ENCODE results near the gene ST6GALNAC3. TPM values are rescaled to one million over a fixed set of nuclear protein-coding genes. Genes with fewer than 3 reads are reported as not detected.

Gene ST6GALNAC3
- total and polyA plus RNA-seq, 2 donors: 1.2 to 1.8 TPM

DNA sequence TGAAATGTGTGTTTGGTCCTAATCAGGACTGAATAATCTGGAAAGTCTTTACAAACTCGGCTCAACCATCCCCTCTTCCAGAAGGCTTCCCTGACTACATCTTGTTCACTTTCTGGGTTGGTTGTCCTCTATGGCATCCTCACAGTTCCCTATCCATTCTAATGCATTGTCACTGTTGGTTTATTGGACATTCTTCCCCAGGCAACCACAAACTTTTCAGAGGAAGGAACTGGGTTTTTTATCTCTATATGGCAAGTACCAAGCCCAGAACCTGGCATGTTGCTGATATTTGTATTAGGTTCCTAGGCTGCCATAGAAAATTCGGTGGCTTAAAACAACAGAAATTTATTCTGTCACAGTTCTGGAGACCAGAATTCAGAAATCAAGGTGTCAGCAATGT, 429.2 kb downstream of the ST6GALNAC3 start:
- DNase-seq (ENCODE audit: low read depth in 6 of 9, low spot score in 9 of 9): no peak
- no peak overlapping the region for H3K4me3 ChIP-seq (ENCODE audit: low read length in 2 of 2)
- no peaks in the 10 kb centered on the region for H3K9me3 ChIP-seq (ENCODE audit: control insufficient read depth in 2 of 2, insufficient read depth in 1 of 2, low read length in 1 of 2)
- no peaks in the 10 kb centered on the region for H3K27me3 ChIP-seq (ENCODE audit: control insufficient read depth in 2 of 2, insufficient read depth in 1 of 2, low read length in 1 of 2)
- 16% methylated on average over 2 of the region's 2 CpGs for WGBS
- H3K4me1 ChIP-seq (ENCODE audit: control insufficient read depth in 2 of 2, insufficient read depth in 2 of 2, low read length in 2 of 2): peaks cover 0 to 4% of the 10 kb centered on the region in 2 donors
- no peak overlapping the region for H3K27ac ChIP-seq (ENCODE audit: low read depth in 1 of 2, low read length in 1 of 2)
- H3K36me3 ChIP-seq (ENCODE audit: control insufficient read depth in 2 of 2, insufficient read depth in 2 of 2, low read length in 1 of 2): no peaks in the 10 kb centered on the region

- no peak for DNase-seq (ENCODE audit: low read depth in 6 of 9, low spot score in 9 of 9)
- Histone ChIP-seq H3K27ac (ENCODE audit: low read depth in 1 of 2, low read length in 1 of 2) (no peak overlapping the region), H3K4me3 (ENCODE audit: low read length in 2 of 2) (no peak overlapping the region), H3K36me3 (ENCODE audit: control insufficient read depth in 2 of 2, insufficient read depth in 2 of 2, low read length in 1 of 2) (no peaks in the 10 kb centered on the region), H3K4me1 (ENCODE audit: control insufficient read depth in 2 of 2, insufficient read depth in 2 of 2, low read length in 2 of 2) (no peaks in the 10 kb centered on the region), H3K27me3 (ENCODE audit: control insufficient read depth in 2 of 2, insufficient read depth in 1 of 2, low read length in 1 of 2) (no peaks in the 10 kb centered on the region), H3K9me3 (ENCODE audit: control insufficient read depth in 2 of 2, insufficient read depth in 1 of 2, low read length in 1 of 2) (no peaks in the 10 kb centered on the region)
- 98% methylated on average over 3 of the region's 3 CpGs for WGBS
Observed at GRCh38 chr1:76507376-76507775, 432.8 kb downstream of the ST6GALNAC3 start.

GRCh38 chr1:76508871-76509270, 434.3 kb downstream of the ST6GALNAC3 start:
- no peaks in the 10 kb centered on the region for H3K27me3 ChIP-seq (ENCODE audit: control insufficient read depth in 2 of 2, insufficient read depth in 1 of 2, low read length in 1 of 2)
- WGBS: 99% methylated on average over 3 of the region's 3 CpGs
- H3K4me1 ChIP-seq (ENCODE audit: control insufficient read depth in 2 of 2, insufficient read depth in 2 of 2, low read length in 2 of 2): no peaks in the 10 kb centered on the region
- H3K27ac ChIP-seq (ENCODE audit: low read depth in 1 of 2, low read length in 1 of 2): no peak overlapping the region
- no peaks in the 10 kb centered on the region for H3K9me3 ChIP-seq (ENCODE audit: control insufficient read depth in 2 of 2, insufficient read depth in 1 of 2, low read length in 1 of 2)
- H3K36me3 ChIP-seq (ENCODE audit: control insufficient read depth in 2 of 2, insufficient read depth in 2 of 2, low read length in 1 of 2): no peaks in the 10 kb centered on the region
- no peak for DNase-seq (ENCODE audit: low read depth in 6 of 9, low spot score in 9 of 9)
- no peak overlapping the region for H3K4me3 ChIP-seq (ENCODE audit: low read length in 2 of 2)

GRCh38 chr1:76510672-76511557, 436.4 kb downstream of the ST6GALNAC3 start:
- no peaks in the 10 kb centered on the region for H3K27me3 ChIP-seq (ENCODE audit: control insufficient read depth in 2 of 2, insufficient read depth in 1 of 2, low read length in 1 of 2)
- no peaks in the 10 kb centered on the region for H3K4me1 ChIP-seq (ENCODE audit: control insufficient read depth in 2 of 2, insufficient read depth in 2 of 2, low read length in 2 of 2)
- no peaks in the 10 kb centered on the region for H3K36me3 ChIP-seq (ENCODE audit: control insufficient read depth in 2 of 2, insufficient read depth in 2 of 2, low read length in 1 of 2)
- no peak overlapping the region for H3K4me3 ChIP-seq (ENCODE audit: low read length in 2 of 2)
- no peak overlapping the region for H3K27ac ChIP-seq (ENCODE audit: low read depth in 1 of 2, low read length in 1 of 2)
- no peak for DNase-seq (ENCODE audit: low read depth in 6 of 9, low spot score in 9 of 9)
- no peaks in the 10 kb centered on the region for H3K9me3 ChIP-seq (ENCODE audit: control insufficient read depth in 2 of 2, insufficient read depth in 1 of 2, low read length in 1 of 2)
- 64% methylated on average over 7 of the region's 7 CpGs for WGBS

GRCh38 chr1:76511558-76512179, 437.1 kb downstream of the ST6GALNAC3 start:
- no peaks in the 10 kb centered on the region for H3K36me3 ChIP-seq (ENCODE audit: control insufficient read depth in 2 of 2, insufficient read depth in 2 of 2, low read length in 1 of 2)
- DNase-seq (ENCODE audit: low read depth in 6 of 9, low spot score in 9 of 9): no peak
- no peak overlapping the region for H3K4me3 ChIP-seq (ENCODE audit: low read length in 2 of 2)
- no peaks in the 10 kb centered on the region for H3K4me1 ChIP-seq (ENCODE audit: control insufficient read depth in 2 of 2, insufficient read depth in 2 of 2, low read length in 2 of 2)
- WGBS: 88% methylated on average over 5 of the region's 5 CpGs
- H3K27ac ChIP-seq (ENCODE audit: low read depth in 1 of 2, low read length in 1 of 2): no peak overlapping the region
- no peaks in the 10 kb centered on the region for H3K9me3 ChIP-seq (ENCODE audit: control insufficient read depth in 2 of 2, insufficient read depth in 1 of 2, low read length in 1 of 2)
- H3K27me3 ChIP-seq (ENCODE audit: control insufficient read depth in 2 of 2, insufficient read depth in 1 of 2, low read length in 1 of 2): no peaks in the 10 kb centered on the region

- 84% methylated on average over 3 of the region's 3 CpGs for WGBS
- Histone ChIP-seq H3K4me1 (ENCODE audit: control insufficient read depth in 2 of 2, insufficient read depth in 2 of 2, low read length in 2 of 2) (no peaks in the 10 kb centered on the region), H3K4me3 (ENCODE audit: low read length in 2 of 2) (no peak overlapping the region), H3K9me3 (ENCODE audit: control insufficient read depth in 2 of 2, insufficient read depth in 1 of 2, low read length in 1 of 2) (no peaks in the 10 kb centered on the region), H3K27me3 (ENCODE audit: control insufficient read depth in 2 of 2, insufficient read depth in 1 of 2, low read length in 1 of 2) (no peaks in the 10 kb centered on the region), H3K27ac (ENCODE audit: low read depth in 1 of 2, low read length in 1 of 2) (no peak overlapping the region), H3K36me3 (ENCODE audit: control insufficient read depth in 2 of 2, insufficient read depth in 2 of 2, low read length in 1 of 2) (no peaks in the 10 kb centered on the region)
- no peak for DNase-seq (ENCODE audit: low read depth in 6 of 9, low spot score in 9 of 9)
Observed at GRCh38 chr1:76530953-76531352, 456.4 kb downstream of the ST6GALNAC3 start.

- Histone ChIP-seq H3K27ac (ENCODE audit: low read depth in 1 of 2, low read length in 1 of 2) (no peak overlapping the region), H3K4me3 (ENCODE audit: low read length in 2 of 2) (no peak overlapping the region), H3K36me3 (ENCODE audit: control insufficient read depth in 2 of 2, insufficient read depth in 2 of 2, low read length in 1 of 2) (no peaks in the 10 kb centered on the region), H3K27me3 (ENCODE audit: control insufficient read depth in 2 of 2, insufficient read depth in 1 of 2, low read length in 1 of 2) (no peaks in the 10 kb centered on the region), H3K9me3 (ENCODE audit: control insufficient read depth in 2 of 2, insufficient read depth in 1 of 2, low read length in 1 of 2) (no peaks in the 10 kb centered on the region), H3K4me1 (ENCODE audit: control insufficient read depth in 2 of 2, insufficient read depth in 2 of 2, low read length in 2 of 2) (no peaks in the 10 kb centered on the region)
- no peak for DNase-seq (ENCODE audit: low read depth in 6 of 9, low spot score in 9 of 9)
- WGBS: 89% methylated on average over 2 of the region's 2 CpGs
Observed at GRCh38 chr1:76541618-76542017, 467.1 kb downstream of the ST6GALNAC3 start.

- H3K4me3 ChIP-seq (ENCODE audit: low read length in 2 of 2): no peak overlapping the region
- H3K9me3 ChIP-seq (ENCODE audit: control insufficient read depth in 2 of 2, insufficient read depth in 1 of 2, low read length in 1 of 2): no peaks in the 10 kb centered on the region
- H3K27me3 ChIP-seq (ENCODE audit: control insufficient read depth in 2 of 2, insufficient read depth in 1 of 2, low read length in 1 of 2): no peaks in the 10 kb centered on the region
- H3K4me1 ChIP-seq (ENCODE audit: control insufficient read depth in 2 of 2, insufficient read depth in 2 of 2, low read length in 2 of 2): no peaks in the 10 kb centered on the region
- H3K36me3 ChIP-seq (ENCODE audit: control insufficient read depth in 2 of 2, insufficient read depth in 2 of 2, low read length in 1 of 2): no peaks in the 10 kb centered on the region
- no peak overlapping the region for H3K27ac ChIP-seq (ENCODE audit: low read depth in 1 of 2, low read length in 1 of 2)
- no peak for DNase-seq (ENCODE audit: low read depth in 6 of 9, low spot score in 9 of 9)
Observed at GRCh38 chr1:76542359-76542758, 467.8 kb downstream of the ST6GALNAC3 start.

DNA sequence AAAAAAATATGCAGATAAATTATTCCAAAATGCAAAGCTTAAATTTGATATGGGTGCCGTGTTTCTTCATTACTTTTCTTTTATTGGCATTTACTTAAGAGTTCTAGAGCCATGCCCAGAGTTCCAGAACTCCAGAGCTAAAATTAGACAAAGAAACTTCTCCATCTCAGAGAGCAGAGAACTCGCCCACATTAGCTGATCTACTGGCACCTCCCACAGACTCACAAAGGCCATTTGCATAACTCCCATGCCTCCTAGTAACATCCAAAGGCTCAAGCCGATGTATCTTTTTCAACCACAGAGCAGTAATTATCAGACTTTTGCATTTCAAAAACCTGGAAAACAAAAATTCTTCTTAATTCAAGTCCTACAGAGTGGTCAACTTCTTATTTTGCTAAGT, 468.9 kb downstream of the ST6GALNAC3 start:
- Histone ChIP-seq H3K27ac (ENCODE audit: low read depth in 1 of 2, low read length in 1 of 2) (no peak overlapping the region), H3K4me3 (ENCODE audit: low read length in 2 of 2) (no peak overlapping the region), H3K4me1 (ENCODE audit: control insufficient read depth in 2 of 2, insufficient read depth in 2 of 2, low read length in 2 of 2) (no peaks in the 10 kb centered on the region), H3K36me3 (ENCODE audit: control insufficient read depth in 2 of 2, insufficient read depth in 2 of 2, low read length in 1 of 2) (no peaks in the 10 kb centered on the region), H3K9me3 (ENCODE audit: control insufficient read depth in 2 of 2, insufficient read depth in 1 of 2, low read length in 1 of 2) (no peaks in the 10 kb centered on the region), H3K27me3 (ENCODE audit: control insufficient read depth in 2 of 2, insufficient read depth in 1 of 2, low read length in 1 of 2) (no peaks in the 10 kb centered on the region)
- no peak for DNase-seq (ENCODE audit: low read depth in 6 of 9, low spot score in 9 of 9)
- 93% methylated on average over 3 of the region's 3 CpGs for WGBS
